Stimulated activated CD4-positive, alpha-beta T cell treated with anti-CD3 and anti-CD28 coated beads, Interleukin-4, amount 100 ng/mL, for 4 hours (primary cell): Measurements from ENCODE around the gene SLC24A4.

Source experiments
- DNase-seq, 2 experiments: peaks; one replicate each; pipeline ENCODE4 v3.0.0-alpha.2; 2020

Gene SLC24A4

GRCh38 chr14:92484132-92484823, 161.3 kb downstream of the SLC24A4 start:
- DNase-seq, result no peak

GRCh38 chr14:92486881-92487280, 163.9 kb downstream of the SLC24A4 start:
- no peak for DNase-seq

GRCh38 chr14:92487513-92488133, 164.7 kb downstream of the SLC24A4 start:
- DNase-seq, result no peak

- DNase-seq, result no peak
Measured at GRCh38 chr14:92489394-92490238, 166.7 kb downstream of the SLC24A4 start.

DNA sequence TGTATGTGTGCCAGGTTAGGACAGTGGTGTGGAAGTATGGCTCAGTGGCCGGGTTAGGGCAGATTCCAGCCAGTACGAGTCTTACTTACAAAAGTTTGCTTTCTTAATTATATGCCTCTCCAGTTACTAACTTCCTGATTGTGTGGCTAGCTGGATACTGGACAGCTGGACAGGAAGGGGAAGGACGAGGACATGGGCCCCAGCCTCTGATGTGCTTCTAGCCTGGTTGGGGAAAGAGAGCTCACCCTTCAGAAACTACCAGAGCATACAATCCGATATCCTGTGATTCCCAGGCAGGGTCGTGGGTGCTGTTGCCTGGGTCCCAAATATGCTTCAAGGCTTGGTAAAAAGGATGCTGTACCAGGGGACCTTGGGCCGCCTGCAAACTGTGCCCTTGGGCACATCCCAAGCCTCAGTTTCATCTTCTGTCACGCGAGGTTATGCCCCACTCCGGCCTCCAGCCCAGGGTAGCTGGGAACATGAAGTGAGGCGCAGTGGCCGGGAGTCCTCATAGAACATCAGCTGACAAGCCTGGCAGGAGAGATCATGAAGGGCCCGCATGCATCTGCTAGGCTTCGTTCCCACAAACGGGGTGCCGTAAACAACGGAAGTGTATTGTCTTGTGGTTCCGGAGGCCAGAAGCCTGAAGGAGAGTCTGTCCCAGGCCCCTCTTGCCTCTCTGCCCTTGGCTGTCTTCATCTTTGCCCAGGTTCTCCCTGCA, 167.4 kb downstream of the SLC24A4 start:
- DNase-seq, result no peak

DNA sequence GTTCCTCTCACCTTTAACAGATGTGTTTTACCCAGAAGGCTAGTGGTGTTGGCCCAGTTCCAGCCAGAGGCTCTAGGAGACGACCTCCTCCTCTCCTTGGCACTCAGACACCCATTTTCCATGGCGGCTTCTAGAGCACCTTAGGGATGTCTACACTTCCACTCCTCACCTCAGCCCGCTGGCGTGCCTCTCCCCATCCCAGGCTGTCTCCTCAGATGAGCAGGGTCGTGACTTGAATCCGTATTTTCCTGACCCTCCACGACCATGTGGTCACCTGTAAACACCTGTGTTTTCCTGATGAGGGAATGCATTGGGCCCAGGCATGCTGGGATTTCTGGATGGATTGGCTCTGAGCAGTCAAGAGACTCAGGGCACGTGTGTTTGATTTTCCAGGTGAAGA, 168.8 kb downstream of the SLC24A4 start:
- no peak for DNase-seq

GRCh38 chr14:92492258-92492657, 169.3 kb downstream of the SLC24A4 start:
- no peak for DNase-seq

DNA sequence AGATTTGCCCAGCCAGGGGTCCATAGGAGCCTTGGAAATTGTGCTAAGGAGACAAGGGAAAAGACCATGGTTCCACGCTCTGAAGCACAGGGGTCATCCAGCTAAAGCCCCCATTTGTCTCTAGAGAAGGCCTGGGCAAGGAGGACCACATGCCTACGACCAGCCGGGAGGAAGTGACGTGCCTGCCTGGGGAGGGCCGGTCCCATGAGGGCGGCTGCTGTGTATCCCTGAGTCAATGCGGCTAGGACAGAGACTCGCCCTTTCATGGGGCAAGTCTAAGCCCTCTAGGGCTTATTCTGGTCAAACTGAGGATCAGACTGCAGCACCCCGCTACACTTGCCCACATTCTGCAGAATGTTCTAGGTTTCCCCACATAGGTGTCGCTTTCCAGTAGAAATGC, 170.1 kb downstream of the SLC24A4 start:
- no peak for DNase-seq

DNA sequence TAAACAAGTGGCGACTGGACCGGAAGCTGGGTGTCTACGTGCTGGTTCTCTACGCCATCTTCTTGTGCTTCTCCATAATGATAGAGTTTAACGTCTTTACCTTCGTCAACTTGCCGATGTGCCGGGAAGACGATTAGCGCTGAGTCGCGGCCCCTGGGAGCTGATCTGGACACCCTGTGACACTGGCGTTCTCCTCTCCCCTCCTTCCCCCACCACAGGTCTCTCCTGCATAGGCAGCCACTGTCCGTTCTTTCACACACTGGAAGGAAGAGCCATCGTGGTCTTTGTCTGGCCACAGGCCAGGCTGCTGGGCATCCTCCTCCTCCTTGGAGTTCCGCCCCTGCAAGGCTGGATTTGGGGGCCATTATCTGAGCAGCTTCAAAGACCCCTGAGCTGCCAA, 170.5 kb downstream of the SLC24A4 start:
- DNase-seq, result no peak

GRCh38 chr14:92494512-92494911, 171.5 kb downstream of the SLC24A4 start:
- DNase-seq, result no peak

DNA sequence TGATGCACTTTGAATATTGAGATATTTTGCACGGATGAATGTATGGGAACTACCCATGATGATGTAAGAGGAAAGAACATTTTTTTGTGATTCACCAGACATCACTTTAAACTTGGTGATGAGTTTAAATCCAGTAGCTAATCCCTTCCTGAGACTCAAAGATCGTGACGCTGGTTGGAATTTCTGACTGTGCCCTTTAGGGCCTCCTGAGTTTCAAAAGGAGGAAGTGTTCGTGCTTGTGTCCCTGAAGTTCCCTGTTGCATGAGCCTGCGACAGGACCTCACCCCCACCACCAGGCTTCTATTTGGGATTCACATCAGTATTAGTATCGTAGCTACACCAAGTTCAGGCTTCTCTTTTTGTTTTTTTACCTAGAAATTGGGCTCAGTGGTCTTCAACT, 172.1 kb downstream of the SLC24A4 start:
- no peak for DNase-seq

DNA sequence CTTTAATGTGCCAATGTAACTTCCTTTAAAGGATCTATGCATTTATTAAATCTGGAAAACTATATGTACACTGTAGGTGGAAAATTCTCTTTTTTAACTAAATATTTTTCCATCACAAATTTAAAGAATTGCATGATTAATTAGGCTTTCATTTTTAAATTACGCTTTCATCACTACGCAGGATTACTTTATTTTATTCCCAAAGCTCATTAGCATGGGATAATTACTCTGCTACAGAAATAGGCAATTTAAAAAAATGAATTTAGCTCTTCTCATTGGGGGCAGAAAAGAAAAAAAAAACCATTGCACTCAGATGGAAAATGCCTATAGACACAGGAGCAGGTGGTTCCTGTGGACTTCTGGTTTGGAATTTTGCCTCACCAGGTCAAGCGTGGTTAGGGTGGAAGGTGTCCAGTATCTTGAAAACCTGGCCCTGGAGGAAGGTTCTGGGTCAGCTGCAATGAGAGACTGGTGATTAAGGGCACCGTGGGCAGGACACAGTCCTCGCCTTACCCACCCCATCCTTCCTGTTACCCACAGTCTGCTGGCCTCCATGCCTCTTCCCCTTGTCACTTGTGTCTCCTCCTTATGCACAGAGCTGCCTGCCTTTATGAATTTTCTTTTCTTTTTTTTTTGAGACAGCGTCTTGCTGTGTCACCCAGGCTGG, 173.4 kb downstream of the SLC24A4 start:
- DNase-seq, result no peak

DNA sequence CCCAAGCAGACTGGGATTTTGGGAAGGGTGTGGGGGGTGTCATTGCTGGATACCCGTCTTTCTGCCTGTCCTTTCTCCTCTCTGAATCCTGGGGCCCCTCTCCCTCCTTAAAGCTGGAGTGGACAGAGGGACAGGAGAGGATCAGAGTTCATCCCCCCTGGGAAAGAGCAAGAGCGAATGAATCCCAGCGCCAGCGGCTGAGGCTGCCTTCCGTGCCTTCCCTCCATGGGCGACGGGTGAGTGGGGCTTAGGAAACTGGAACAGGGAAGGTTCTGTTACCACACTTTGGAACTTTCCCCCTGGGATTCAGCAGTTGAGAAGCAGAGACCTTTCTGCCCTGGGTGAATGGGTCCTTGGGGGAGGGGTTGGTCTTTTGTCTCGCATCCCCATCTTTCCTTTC, 174.4 kb downstream of the SLC24A4 start:
- no peak for DNase-seq

DNA sequence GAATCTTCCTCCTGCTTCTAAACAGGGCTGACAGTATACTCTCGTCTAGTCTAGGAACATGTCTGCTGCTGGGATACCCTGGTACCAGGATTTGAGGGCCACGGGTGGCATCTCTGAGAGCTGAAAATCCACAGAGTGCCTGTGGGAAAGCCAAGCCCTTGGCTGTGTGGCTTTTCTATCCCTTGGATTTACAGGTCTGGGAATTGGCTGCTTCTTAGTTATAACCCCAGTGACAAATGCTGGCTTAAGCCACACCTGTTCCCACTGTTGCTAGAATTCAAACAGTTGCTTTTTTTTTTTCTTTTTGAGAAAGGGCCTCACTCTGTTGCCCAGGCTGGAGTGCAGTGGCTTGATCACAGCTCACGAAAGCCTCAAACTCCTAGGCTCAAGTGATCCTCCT, 176.3 kb downstream of the SLC24A4 start:
- DNase-seq, result no peak

- no peak for DNase-seq
Measured at GRCh38 chr14:92500491-92500941, 177.6 kb downstream of the SLC24A4 start.

- no peak for DNase-seq
Measured at GRCh38 chr14:92501891-92502351, 179.0 kb downstream of the SLC24A4 start.

DNA sequence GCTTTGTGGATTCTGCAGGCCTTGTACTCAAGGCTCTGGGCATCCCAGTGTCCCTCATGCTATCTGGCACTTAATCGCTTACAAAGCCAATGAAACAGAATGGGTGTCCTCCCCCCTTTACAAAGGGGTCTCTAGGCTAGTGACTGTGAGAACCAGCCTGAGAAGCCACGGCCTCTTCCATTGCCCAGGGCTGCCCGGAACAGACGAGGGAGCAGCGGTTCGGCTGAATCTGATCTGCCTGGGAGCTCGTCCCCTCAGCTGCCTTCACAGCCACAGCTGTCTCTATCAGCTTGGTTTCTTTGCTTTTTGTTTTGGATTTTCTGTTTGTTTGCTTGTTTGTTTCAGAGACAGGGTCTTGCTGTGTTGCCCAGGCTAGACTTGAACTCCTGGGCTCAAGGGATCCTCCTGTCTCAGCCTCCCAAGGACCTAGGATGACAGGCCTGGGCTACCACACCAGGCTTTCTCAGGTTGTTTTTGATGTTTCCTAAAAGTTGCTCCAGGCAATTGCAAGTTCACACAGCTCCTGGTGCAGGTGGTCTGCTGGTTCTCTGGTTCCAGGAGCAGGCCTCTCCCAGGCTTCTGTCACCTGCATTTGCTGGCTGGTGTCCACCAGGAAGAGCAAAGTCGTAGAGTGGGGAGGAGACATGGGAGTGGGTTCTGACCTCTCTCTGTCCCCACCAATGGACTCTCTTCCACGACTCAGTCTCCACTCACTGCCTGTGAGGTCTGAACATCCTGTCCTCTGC, 179.7 kb downstream of the SLC24A4 start:
- no peak for DNase-seq

DNA sequence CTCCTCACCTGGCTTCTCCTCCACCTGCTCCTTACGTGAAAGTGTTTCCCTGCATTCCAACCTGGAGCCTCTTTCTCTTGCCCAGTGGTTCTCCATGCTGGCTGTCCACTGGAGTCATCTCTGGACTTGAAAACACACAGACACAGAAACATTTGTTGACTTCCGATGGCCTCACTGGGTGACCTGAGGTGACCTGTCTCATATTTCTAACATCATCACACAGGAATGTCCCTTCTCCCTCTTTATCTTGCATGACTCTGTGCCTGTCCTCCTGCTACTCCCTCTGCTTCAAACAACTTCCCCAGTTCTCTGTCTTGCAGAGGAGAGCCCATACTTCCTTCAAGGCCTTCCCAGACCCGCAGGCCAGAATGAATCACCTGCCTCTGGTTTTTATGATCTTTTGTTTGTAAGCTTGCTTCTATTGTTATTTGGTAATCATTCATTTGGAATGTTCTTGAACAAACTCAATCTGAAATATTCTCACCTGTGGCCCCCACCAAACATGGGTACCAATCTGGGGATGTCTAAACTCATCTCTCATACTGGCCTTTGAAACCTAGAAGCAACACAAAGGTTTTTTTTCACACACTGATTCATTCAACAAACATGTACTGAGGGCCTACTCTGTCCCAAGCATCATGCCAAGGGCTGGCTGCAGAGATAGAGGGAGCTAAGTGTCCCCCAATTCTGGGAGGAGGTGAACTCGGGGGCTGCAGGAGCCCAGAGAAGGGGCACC, 181.0 kb downstream of the SLC24A4 start:
- no peak for DNase-seq

DNA sequence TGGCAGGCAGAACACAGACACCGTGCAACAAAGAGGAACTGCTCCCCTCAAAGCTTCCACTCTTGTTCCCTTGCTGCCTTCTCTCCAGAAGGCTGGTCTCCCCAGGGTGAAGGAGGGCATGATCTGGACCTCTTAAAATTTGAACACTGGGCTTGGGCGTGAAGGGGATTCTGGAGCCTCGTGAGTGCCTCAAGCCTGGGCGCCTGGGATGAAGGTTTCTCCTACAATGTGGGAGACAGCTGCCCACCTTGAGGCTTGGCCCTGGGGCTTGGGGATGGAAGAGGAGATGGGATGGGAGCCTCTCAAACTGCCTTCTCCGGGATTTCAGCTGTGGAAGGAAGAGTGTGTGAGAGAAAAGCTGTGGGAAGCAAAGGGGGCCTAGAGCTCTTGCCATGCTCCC, 182.9 kb downstream of the SLC24A4 start:
- DNase-seq, result no peak

- DNase-seq, result no peak
Measured at GRCh38 chr14:92506231-92506630, 183.3 kb downstream of the SLC24A4 start.

DNA sequence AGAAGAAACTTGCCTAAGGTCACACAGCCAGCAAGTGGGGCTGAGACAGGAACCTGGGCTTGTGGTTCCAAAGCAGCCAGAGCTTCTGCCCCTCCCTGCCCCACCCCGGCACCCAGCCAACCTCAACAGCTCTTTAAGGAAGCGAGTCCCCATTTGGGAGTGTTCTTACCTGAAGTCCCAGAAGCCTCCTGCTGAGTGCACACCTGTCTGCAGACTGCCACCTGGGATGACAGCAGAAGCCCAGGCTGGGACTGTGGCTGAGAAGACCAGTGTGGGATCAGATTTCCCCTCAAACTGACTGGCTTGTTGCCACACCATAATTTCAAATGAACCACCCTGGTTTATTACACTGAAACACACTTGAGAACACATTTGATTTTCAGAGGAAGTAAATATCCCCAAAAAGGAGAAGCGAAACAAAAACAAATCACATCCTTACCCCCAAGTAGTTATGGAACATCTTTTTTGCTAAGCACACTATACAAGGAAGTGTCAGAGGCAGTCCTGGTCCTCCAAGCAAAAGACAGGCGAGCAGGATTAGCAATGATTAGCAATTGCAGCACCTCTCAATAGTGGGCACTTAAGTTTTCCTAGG, 184.3 kb downstream of the SLC24A4 start:
- no peak for DNase-seq
